Measurements from ENCODE around the gene ZNF425. TPM values are rescaled to one million over a fixed set of nuclear protein-coding genes. Genes with fewer than 3 reads are reported as not detected.
A peak's percentile ranks its signal among the peaks of the same experiment; 100 is the strongest.

Gene ZNF425
- total RNA-seq, 1 donor from 2014 or later: 7.0 TPM

- peak; percentile 82 for TF ChIP-seq CTCF (IDR thresholded peaks at IDR 0.05; ENCODE audit: unreplicated experiment)
- Mint-ChIP-seq H3K4me1 (peaks cover 17% of the 10 kb centered on the region), H3K4me3 (peak within 1 kb of the TSS; percentile 99), H3K36me3 (peaks cover 14% of the 10 kb centered on the region), H3K27me3 (ENCODE audit: low read depth) (no peaks in the 10 kb centered on the region), H3K9me3 (peaks cover 8% of the 10 kb centered on the region), H3K27ac (peak within 1 kb of the TSS; percentile 100)
- peak; percentile 93 to 95 for DNase-seq (ENCODE audit: low spot score in 2 of 2, unreplicated experiment in 2 of 2)
Observed at GRCh38 chr7:149090397-149091195, 35.5 kb downstream of the ZNF425 start, which contains the start of gene ZNF786. Gene ZNF786, minus strand, starts transcription at chr7:149090718. Its CDS starts 78 bp downstream, at chr7:149090640.

- peaks cover 24% of the 10 kb centered on the region for H3K9me3 Mint-ChIP-seq
Observed at GRCh38 chr7:149087376-149087775, 38.7 kb downstream of the ZNF425 start.

GRCh38 chr7:149085866-149086265, 40.3 kb downstream of the ZNF425 start:
- H3K4me3 Mint-ChIP-seq: no peak overlapping the region
- peaks cover 36% of the 10 kb centered on the region for H3K36me3 Mint-ChIP-seq
- no peak for DNase-seq (ENCODE audit: low spot score in 2 of 2, unreplicated experiment in 2 of 2)
- peaks cover 24% of the 10 kb centered on the region for H3K9me3 Mint-ChIP-seq
- H3K27me3 Mint-ChIP-seq (ENCODE audit: low read depth): no peaks in the 10 kb centered on the region
- TF ChIP-seq CTCF (IDR thresholded peaks at IDR 0.05; ENCODE audit: unreplicated experiment): no peak
- no peak overlapping the region for H3K27ac Mint-ChIP-seq
- peaks cover 7% of the 10 kb centered on the region for H3K4me1 Mint-ChIP-seq

More at GRCh38 chr7:149087376-149087775, 38.7 kb downstream of the ZNF425 start:
- Mint-ChIP-seq H3K27me3 (ENCODE audit: low read depth) (no peaks in the 10 kb centered on the region), H3K27ac (no peak overlapping the region), H3K4me3 (no peak overlapping the region), H3K4me1 (peaks cover 10% of the 10 kb centered on the region), H3K36me3 (peaks cover 31% of the 10 kb centered on the region)
- no peak for DNase-seq (ENCODE audit: low spot score in 2 of 2, unreplicated experiment in 2 of 2)
- no peak for TF ChIP-seq CTCF (IDR thresholded peaks at IDR 0.05; ENCODE audit: unreplicated experiment)

- H3K4me3 Mint-ChIP-seq: no peak overlapping the region
- H3K9me3 Mint-ChIP-seq: peaks cover 24% of the 10 kb centered on the region
Observed at GRCh38 chr7:149084407-149084806, 41.7 kb downstream of the ZNF425 start.

GRCh38 chr7:149081914-149082313, 44.2 kb downstream of the ZNF425 start:
- no peak for TF ChIP-seq CTCF (IDR thresholded peaks at IDR 0.05; ENCODE audit: unreplicated experiment)
- H3K36me3 Mint-ChIP-seq: peaks cover 50% of the 10 kb centered on the region
- no peak overlapping the region for H3K4me3 Mint-ChIP-seq
- no peaks in the 10 kb centered on the region for H3K4me1 Mint-ChIP-seq
- H3K27ac Mint-ChIP-seq: no peak overlapping the region
- H3K27me3 Mint-ChIP-seq (ENCODE audit: low read depth): no peaks in the 10 kb centered on the region
- DNase-seq (ENCODE audit: low spot score in 2 of 2, unreplicated experiment in 2 of 2): no peak
- H3K9me3 Mint-ChIP-seq: peaks cover 24% of the 10 kb centered on the region

More at GRCh38 chr7:149084407-149084806, 41.7 kb downstream of the ZNF425 start:
- TF ChIP-seq CTCF (IDR thresholded peaks at IDR 0.05; ENCODE audit: unreplicated experiment): no peak
- no peak overlapping the region for H3K27ac Mint-ChIP-seq
- no peak for DNase-seq (ENCODE audit: low spot score in 2 of 2, unreplicated experiment in 2 of 2)
- no peaks in the 10 kb centered on the region for H3K4me1 Mint-ChIP-seq
- H3K36me3 Mint-ChIP-seq: peaks cover 42% of the 10 kb centered on the region
- H3K27me3 Mint-ChIP-seq (ENCODE audit: low read depth): no peaks in the 10 kb centered on the region
